Right atrium auricular region (tissue), 2 donors: ENCODE data around the gene PPL. TPM values are rescaled to one million over a fixed set of nuclear protein-coding genes. Genes with fewer than 3 reads are reported as not detected.

Source experiments
- DNase-seq: peaks from one replicate; pipeline ENCODE4 v3.0.0-alpha.2; 2019; ENCODE audit warnings: low spot score
- H3K27ac ChIP-seq, 2 donors: fragments of 200-600 bp; sonication (generic); 1 replicate in 1 of 2; 2 replicates in 1 of 2; pipeline ENCODE4 v1.5.1; 2016 to 2019
- H3K27me3 ChIP-seq, 2 donors: fragments of 200-600 bp; sonication (generic); one replicate each; pipeline versions ENCODE4 v1.5.1 to v1.6.0; 2017 to 2019
- H3K36me3 ChIP-seq: fragments of 200-600 bp; sonication (generic); one replicate; pipeline ENCODE4 v1.5.1; 2016
- H3K4me1 ChIP-seq, 2 donors: fragments of 200-600 bp; sonication (generic); one replicate each; pipeline versions ENCODE4 v1.5.1 to v1.6.0; 2017 to 2019
- H3K4me3 ChIP-seq, 2 donors: fragments of 200-600 bp; sonication (generic); 1 replicate in 1 of 2; 2 replicates in 1 of 2; pipeline ENCODE4 v1.5.1; 2017 to 2019; ENCODE audit warnings: mild to moderate bottlenecking in 1 of 2, moderate library complexity in 1 of 2
- H3K9me3 ChIP-seq, 2 donors: fragments of 200-600 bp; sonication (generic); one replicate each; pipeline ENCODE4 v1.5.1; 2019
- CTCF ChIP-seq, 2 donors: fragments of 200-600 bp; sonication (generic); IDR thresholded peaks; one replicate each; pipeline ENCODE4 v1.5.1; 2019; ENCODE audit warnings: antibody characterized with exemption in 2 of 2
- total RNA-seq, 2 donors: library from RNA; depleted of rRNA; stranded (reverse); fragments of >200 nt; gene quantifications; one replicate each; pipeline ENCODE4 v1.1.0, GENCODE V29; 2016

The PPL gene
- total RNA-seq, 2 donors from 2014 or later, result 7.5 to 17.1 TPM

GRCh38 chr16:4869147-4869805, 67.7 kb downstream of the PPL start:
- Histone ChIP-seq H3K9me3 (no peaks in the 10 kb centered on the region), H3K27me3 (no peaks in the 10 kb centered on the region), H3K27ac (no peak overlapping the region), H3K4me1 (peaks cover 0 to 8% of the 10 kb centered on the region in 2 donors), H3K36me3 (peaks cover 57% of the 10 kb centered on the region), H3K4me3 (no peak overlapping the region)
- TF ChIP-seq CTCF (IDR thresholded peaks at IDR 0.05), result no peak
- DNase-seq, result no peak

DNA sequence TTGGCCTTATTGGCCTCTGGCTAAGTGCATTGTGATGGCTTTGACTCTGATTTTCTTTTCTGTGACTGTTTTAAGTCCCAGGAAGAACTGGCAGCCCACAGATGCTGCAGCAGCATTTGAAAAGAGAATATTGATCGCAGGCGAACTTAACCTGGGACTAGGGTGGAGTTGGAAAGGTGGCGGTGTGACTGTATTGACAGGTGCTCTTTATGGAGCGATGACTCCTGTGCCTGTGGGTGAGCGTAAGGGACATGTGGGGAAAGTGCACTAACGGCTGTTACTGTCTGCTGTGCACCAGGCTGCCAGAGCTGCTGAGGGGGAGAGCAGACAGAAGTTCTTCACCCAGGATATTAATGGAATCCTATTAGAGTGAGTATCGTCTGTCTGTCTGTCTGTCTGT, 68.4 kb downstream of the PPL start:
- Histone ChIP-seq H3K27ac (no peak overlapping the region), H3K4me1 (peaks cover 0 to 13% of the 10 kb centered on the region in 2 donors), H3K27me3 (no peaks in the 10 kb centered on the region), H3K36me3 (peaks cover 49% of the 10 kb centered on the region), H3K4me3 (no peak overlapping the region), H3K9me3 (no peaks in the 10 kb centered on the region)
- TF ChIP-seq CTCF (IDR thresholded peaks at IDR 0.05), result no peak
- DNase-seq, result no peak

- Histone ChIP-seq H3K4me1 (peaks cover 0 to 18% of the 10 kb centered on the region in 2 donors), H3K27me3 (no peaks in the 10 kb centered on the region), H3K4me3 (no peak overlapping the region), H3K9me3 (no peaks in the 10 kb centered on the region), H3K36me3 (peaks cover 44% of the 10 kb centered on the region), H3K27ac (no peak overlapping the region)
- DNase-seq, result no peak
- no peak for TF ChIP-seq CTCF (IDR thresholded peaks at IDR 0.05)
Observed at GRCh38 chr16:4868026-4868425, 68.9 kb downstream of the PPL start.

- peaks cover 35% of the 10 kb centered on the region for H3K36me3 ChIP-seq
- no peak for DNase-seq
- H3K27me3 ChIP-seq, result no peaks in the 10 kb centered on the region
Observed at GRCh38 chr16:4866586-4866985, 70.4 kb downstream of the PPL start.

GRCh38 chr16:4865231-4865860, 71.6 kb downstream of the PPL start:
- no peak overlapping the region for H3K4me3 ChIP-seq
- H3K27ac ChIP-seq, result no peak overlapping the region
- peaks cover 35% of the 10 kb centered on the region for H3K36me3 ChIP-seq
- H3K4me1 ChIP-seq, result peaks cover 0 to 32% of the 10 kb centered on the region in 2 donors
- no peak for TF ChIP-seq CTCF (IDR thresholded peaks at IDR 0.05)
- H3K27me3 ChIP-seq, result no peaks in the 10 kb centered on the region
- H3K9me3 ChIP-seq, result no peaks in the 10 kb centered on the region
- DNase-seq, result no peak

More at GRCh38 chr16:4866586-4866985, 70.4 kb downstream of the PPL start:
- H3K9me3 ChIP-seq, result no peaks in the 10 kb centered on the region
- H3K4me1 ChIP-seq, result peaks cover 0 to 25% of the 10 kb centered on the region in 2 donors
- H3K4me3 ChIP-seq, result no peak overlapping the region
- TF ChIP-seq CTCF (IDR thresholded peaks at IDR 0.05), result no peak
- no peak overlapping the region for H3K27ac ChIP-seq
